Colonic mucosa (tissue), 4 donors: ENCODE data around the gene RHOT2. TPM values are rescaled to one million over a fixed set of nuclear protein-coding genes. Genes with fewer than 3 reads are reported as not detected.

Experiments
- DNase-seq: peaks from one replicate; pipeline ENCODE4 v3.0.0-alpha.2; 2020
- H3K27ac ChIP-seq: fragments of 200-600 bp; one replicate; pipeline ENCODE4 v1.8.0; 2021
- H3K27me3 ChIP-seq: fragments of 200-600 bp; one replicate; pipeline ENCODE4 v1.8.0; 2021
- H3K36me3 ChIP-seq: fragments of 200-600 bp; one replicate; pipeline ENCODE4 v1.8.0; 2021
- H3K4me1 ChIP-seq: fragments of 200-600 bp; one replicate; pipeline ENCODE4 v1.8.0; 2021; ENCODE audit warnings: mild to moderate bottlenecking
- H3K4me3 ChIP-seq: fragments of 200-600 bp; one replicate; pipeline ENCODE4 v1.8.0; 2021
- H3K9ac ChIP-seq, 2 donors: one replicate each; pipeline ENCODE4 v1.7.0; 2013; ENCODE audit warnings: control low read depth in 2 of 2, low read depth in 2 of 2, low read length in 2 of 2
- H3K9me3 ChIP-seq: fragments of 200-600 bp; one replicate; pipeline ENCODE4 v1.8.0; 2021
- intact Hi-C: fragments of 100-400 bp; cut with DNase I; formaldehyde crosslinking; loops from one replicate; pipeline ENCODE4 v1.14.1; 2022
- total RNA-seq, 2 donors: library from RNA; stranded (reverse); fragmentation: NEBNext Ultra II Directional in 1 of 2; extraction: Animal tissue kit (Norgen Biotek cat#: 25700) in 1 of 2; gene quantifications; one replicate each; pipeline ENCODE4 v1.2.1, GENCODE V29; 2021
- TF ChIP-seq, protein P1 (sequence below): fragments of 200-600 bp; IDR thresholded peaks from one replicate; pipeline ENCODE4 v1.8.0; 2022; ENCODE audit warnings: antibody characterized with exemption, mild to moderate bottlenecking
- donor health status: healthy.
- donor health status: DM: no; HTN: no; CAD: no.
- donor health status: DM: no; HTN: no; CAD: no.

RHOT2 gene
- total RNA-seq, 2 donors from 2014 or later = 112 to 182 TPM

DNA sequence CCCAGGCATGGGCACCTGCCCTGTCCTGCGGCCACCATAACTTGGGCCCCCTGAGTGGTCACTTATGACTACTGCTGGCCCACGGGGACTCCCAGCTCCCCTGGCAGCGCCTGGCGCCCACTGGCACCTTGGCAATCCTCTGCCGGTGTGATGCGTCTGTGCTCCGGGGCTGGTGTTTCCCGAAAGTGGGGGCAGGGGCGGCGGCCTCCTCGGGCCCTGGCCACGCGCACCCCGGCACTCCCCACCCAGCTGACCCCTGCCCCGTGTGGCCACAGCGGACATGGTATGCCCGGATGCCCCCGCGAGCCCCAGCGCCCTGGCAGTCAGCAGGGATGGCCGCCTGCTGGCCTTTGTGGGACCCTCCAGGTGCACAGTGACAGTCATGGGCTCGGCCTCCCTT lies 10.4 kb upstream of the RHOT2 start:
- H3K27me3 ChIP-seq = no peaks in the 10 kb centered on the region
- H3K9me3 ChIP-seq = no peaks in the 10 kb centered on the region
- H3K4me1 ChIP-seq = peaks cover 11% of the 10 kb centered on the region
- H3K4me3 ChIP-seq = no peak overlapping the region
- H3K27ac ChIP-seq = no peak overlapping the region
- no peak overlapping the region for H3K9ac ChIP-seq
- H3K36me3 ChIP-seq = no peaks in the 10 kb centered on the region
- no peak for DNase-seq
- TF ChIP-seq, protein P1, sequence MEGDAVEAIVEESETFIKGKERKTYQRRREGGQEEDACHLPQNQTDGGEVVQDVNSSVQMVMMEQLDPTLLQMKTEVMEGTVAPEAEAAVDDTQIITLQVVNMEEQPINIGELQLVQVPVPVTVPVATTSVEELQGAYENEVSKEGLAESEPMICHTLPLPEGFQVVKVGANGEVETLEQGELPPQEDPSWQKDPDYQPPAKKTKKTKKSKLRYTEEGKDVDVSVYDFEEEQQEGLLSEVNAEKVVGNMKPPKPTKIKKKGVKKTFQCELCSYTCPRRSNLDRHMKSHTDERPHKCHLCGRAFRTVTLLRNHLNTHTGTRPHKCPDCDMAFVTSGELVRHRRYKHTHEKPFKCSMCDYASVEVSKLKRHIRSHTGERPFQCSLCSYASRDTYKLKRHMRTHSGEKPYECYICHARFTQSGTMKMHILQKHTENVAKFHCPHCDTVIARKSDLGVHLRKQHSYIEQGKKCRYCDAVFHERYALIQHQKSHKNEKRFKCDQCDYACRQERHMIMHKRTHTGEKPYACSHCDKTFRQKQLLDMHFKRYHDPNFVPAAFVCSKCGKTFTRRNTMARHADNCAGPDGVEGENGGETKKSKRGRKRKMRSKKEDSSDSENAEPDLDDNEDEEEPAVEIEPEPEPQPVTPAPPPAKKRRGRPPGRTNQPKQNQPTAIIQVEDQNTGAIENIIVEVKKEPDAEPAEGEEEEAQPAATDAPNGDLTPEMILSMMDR = no peak
- intact Hi-C loops = no loop called here

DNA sequence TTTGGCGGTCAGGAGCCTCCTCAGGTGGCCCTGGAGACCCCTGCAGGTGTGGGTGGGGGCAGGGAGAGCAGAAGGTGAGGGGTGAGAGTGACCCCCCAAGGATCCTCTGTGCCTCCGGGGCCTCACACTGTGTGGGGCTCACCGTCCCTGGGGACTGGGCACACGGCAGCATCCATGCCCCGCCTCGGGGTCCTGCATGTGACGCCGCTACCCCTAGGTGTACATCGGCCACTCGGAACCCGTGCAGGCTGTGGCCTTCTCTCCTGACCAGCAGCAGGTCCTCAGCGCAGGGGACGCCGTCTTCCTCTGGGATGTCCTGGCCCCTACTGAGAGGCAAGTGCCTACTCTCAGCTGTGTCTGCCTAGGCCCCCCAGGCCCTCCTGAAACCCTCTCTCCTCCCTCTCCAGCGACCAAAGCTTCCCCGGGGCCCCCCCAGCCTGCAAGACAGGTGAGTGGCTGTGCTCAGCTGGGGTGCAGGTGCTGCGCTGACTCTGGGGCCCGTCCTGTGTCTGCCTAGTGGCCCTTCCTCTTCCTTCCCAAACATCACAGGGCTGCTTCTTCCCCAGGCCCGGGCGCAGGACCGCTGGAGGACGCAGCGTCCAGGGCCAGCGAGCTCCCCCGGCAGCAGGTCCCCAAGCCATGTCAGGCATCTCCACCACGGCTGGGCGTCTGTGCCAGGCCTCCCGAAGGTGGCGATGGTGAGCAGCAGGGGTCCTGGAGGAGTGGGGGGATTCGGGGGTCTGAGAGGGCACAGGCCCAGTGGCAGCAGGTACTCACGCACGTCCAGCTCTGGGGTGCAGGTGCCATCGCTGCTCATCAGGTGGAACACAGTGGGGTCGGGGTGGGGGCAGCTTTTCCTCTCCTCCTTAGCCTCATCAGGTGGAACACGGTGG lies 9.0 kb upstream of the RHOT2 start:
- Histone ChIP-seq H3K4me1 (peaks cover 11% of the 10 kb centered on the region), H3K27ac (no peak overlapping the region), H3K4me3 (no peak overlapping the region), H3K9ac (no peak overlapping the region), H3K36me3 (no peaks in the 10 kb centered on the region), H3K27me3 (no peaks in the 10 kb centered on the region), H3K9me3 (no peaks in the 10 kb centered on the region)
- TF ChIP-seq, protein P1 = no peak
- intact Hi-C loops = no loop called here
- no peak for DNase-seq

DNA sequence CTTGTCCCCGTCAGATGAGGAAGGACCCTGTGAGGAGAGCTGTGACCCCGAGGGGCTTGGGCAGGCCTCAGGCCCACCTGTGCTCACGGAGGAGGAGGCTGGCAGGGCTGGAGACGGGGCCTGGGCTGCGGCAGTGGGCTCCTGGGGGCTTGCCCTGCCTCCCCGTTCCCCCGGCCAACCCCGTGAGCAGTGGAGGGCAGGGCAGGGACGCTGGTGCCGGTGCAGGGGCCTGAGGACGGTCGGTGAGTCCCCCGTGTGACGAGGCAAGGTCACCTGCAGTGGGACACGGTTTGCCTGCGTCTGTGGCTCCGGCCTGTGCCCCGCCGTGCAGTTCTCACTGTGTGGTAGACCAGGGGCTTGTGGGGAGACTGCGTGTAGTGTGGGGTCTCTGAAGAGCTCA lies 8.3 kb upstream of the RHOT2 start:
- no peak overlapping the region for H3K9ac ChIP-seq
- H3K36me3 ChIP-seq = no peaks in the 10 kb centered on the region
- H3K4me3 ChIP-seq = no peak overlapping the region
- H3K9me3 ChIP-seq = no peaks in the 10 kb centered on the region
- no peaks in the 10 kb centered on the region for H3K27me3 ChIP-seq
- intact Hi-C loops = no loop called here
- TF ChIP-seq, protein P1 = no peak
- H3K27ac ChIP-seq = no peak overlapping the region
- peaks cover 11% of the 10 kb centered on the region for H3K4me1 ChIP-seq
- no peak for DNase-seq

DNA sequence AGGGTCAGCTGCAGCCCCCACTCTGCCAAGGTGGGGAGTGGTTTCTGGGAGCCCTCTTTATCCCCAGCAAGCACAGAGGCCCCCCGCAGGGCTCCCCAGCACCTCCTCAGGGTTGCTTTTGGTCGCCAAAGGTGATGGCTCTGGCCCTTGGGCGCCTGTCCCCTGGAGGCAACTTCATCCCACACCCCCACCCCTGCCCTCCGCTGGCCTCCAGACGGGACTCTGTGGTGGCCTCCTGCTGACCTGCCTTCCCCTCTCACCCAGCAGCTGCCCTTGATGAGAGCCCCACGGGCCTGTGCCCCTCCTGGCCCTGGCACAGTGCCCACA lies 7.8 kb upstream of the RHOT2 start:
- no peak for DNase-seq
- Histone ChIP-seq H3K27me3 (no peaks in the 10 kb centered on the region), H3K36me3 (no peaks in the 10 kb centered on the region), H3K9me3 (no peaks in the 10 kb centered on the region), H3K27ac (peak overlapping the region; percentile 71), H3K4me3 (peak overlapping the region; percentile 16), H3K9ac (no peak overlapping the region), H3K4me1 (peaks cover 11% of the 10 kb centered on the region)
- intact Hi-C loops = no loop called here
- TF ChIP-seq, protein P1 = no peak

DNA sequence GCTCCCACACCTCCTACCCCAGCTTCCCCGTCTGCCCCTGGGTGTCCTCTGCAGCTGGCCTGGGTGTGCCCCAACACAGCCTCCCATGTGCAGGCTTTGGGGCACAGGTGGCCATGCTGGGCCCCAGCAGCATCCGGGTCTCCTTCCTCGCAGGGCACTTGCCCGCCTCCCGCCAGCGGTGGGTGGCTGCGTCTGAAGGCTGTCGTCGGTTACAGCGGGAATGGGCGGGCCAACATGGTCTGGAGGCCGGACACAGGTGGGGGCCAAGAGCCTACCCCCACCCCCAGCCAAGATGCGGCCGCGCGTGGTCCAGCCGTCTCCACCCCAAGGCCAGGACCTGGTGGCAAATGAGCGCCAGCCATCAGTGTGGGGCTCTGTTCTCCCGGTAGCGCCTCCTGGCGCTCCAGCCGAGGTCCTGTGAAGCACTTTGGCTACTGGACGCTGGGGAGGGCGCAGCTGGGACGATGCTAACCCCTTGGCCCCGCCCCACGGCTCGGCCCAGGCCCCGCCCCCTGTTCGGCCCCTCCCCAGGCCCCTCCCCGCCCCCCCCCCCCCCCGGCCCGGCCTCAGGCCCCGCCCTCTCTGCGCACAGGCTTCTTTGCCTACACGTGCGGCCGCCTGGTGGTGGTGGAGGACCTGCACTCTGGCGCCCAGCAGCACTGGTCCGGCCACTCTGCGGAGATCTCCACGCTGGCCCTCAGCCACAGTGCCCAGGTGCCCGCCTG lies 7.3 kb upstream of the RHOT2 start:
- DNase-seq = peak; percentile 92
- Histone ChIP-seq H3K27ac (peak overlapping the region; percentile 71), H3K9ac (peak overlapping the region in 1 of 2 donors; percentile 58), H3K9me3 (no peaks in the 10 kb centered on the region), H3K4me1 (peaks cover 11% of the 10 kb centered on the region), H3K4me3 (peak overlapping the region; percentile 16), H3K36me3 (no peaks in the 10 kb centered on the region), H3K27me3 (no peaks in the 10 kb centered on the region)
- intact Hi-C loops = no loop called here
- TF ChIP-seq, protein P1 = peak; percentile 44
